ENCODE measurements around the gene NAGLU.
A peak's percentile ranks its signal among the peaks of the same experiment; 100 is the strongest.
"Not testable (repeated sequence)": the region's sequence is repeated elsewhere in the genome, so short reads cannot be mapped to it uniquely, and the experiment has no call there.

The NAGLU gene

DNA sequence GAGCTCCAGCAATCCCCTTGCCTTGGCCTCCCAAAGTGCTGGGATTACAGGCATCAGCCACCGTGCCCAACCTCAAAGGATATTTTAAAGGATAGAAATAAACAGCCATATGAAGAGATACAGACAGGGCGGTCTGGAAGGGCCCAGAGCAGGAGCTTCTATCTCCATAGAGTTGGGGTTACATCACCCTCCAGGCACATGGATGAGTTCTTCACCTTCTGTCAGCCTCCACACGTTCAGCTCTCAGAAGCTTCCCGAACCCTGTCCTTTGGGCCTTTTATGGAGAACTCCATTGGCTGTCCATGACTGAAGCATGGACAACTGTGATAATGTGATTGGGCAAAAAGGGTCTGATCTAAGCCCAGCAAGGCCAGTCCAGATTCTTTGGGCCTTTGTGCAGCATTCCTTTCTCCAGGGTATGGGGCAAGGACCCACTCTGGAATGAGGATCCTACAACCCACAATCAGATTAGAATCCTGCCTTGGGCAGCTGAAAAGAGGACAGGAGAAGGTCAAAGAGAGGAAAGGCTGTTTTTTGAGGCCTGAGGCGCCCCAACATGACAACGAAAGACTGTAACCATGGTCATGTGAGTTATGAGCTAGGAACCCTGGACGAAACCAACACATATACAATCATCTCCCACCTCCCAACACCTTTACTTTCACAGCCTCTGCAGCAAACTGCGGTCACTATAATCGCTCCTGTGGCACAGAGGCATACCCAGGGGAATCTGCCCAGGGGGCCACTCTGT, 9.9 kb downstream of the NAGLU start:
- not testable (repeated sequence) for DNase-seq

DNA sequence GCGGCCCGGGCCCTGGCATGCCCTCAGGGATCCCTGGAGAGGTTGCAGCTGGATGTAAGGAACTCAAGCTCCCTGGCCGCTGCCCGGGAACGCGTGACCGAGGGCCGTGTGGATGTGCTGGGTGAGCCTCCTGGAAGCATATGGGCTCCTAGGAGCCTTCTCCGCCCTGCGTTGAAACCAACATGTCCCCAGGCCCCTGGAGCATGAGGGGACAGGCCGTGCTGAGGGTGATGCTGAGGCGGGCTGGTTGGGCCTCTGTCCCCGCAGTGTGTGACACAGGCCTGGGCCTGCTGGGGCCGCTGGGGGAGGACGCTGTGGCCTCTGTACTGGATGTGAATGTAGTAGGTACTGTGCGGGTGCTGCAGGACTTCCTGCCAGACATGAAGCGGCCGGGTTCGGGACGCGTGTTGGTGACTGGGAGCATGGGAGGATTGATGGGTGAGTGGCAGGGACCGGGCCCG, 11.0 kb downstream of the NAGLU start:
- DNase-seq: no peak

DNA sequence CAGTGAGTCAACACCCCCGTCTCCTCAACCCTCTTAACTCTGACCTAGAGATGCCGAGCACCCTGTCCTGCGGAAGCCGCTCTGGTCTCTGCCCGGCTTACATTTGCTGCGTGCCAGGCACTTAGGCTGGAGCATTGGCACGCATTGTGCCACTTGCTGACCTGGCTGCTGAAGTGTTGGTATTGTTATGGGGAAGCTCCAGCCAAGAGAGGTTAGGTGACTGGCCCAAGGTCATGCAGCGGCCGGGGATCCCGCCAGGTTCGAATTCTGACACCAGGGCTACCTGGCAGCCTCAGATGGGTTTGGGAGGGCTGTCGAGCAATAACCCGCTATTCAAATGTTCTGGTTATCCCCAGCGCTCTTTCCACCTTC, 11.6 kb downstream of the NAGLU start:
- no peak for DNase-seq

DNA sequence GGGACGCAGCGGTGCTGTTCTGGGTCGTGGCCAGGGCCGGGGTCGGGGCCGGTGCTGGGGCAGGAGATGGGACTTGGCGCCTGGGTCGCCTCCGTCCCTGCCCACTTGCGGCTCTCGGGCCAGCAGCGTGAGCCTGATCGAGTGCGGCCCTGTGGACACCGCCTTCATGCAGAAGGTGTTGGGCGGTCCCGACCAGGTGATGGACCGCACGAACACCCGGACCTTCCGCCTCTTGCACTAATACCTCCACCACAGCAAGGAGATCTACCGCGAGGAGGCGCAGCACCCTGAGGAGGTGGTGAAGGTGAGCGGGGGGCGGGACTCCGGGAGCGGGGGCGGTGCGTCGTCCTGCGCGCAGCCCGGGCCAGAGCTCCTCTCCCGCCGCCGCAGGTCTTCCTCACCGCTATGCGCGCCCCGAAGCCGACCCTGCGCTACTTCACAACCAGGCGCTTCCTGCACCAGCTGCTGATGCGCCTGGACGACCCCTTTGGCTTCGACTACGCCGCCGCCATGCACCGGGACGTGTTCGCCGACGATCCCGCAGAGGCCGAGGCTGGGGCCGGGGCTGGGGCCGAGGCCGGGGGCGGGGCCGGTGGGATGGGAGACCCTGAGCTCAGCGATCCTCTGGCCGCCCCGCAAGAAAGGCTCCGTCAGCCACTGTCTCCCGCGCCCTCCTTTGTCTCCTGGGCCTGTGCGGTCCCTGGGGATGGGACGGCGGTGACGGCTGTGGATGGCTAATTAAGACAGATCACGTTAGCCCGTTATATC, 12.2 kb downstream of the NAGLU start:
- peak in 1 of 4 experiments; percentile 25 for DNase-seq

DNA sequence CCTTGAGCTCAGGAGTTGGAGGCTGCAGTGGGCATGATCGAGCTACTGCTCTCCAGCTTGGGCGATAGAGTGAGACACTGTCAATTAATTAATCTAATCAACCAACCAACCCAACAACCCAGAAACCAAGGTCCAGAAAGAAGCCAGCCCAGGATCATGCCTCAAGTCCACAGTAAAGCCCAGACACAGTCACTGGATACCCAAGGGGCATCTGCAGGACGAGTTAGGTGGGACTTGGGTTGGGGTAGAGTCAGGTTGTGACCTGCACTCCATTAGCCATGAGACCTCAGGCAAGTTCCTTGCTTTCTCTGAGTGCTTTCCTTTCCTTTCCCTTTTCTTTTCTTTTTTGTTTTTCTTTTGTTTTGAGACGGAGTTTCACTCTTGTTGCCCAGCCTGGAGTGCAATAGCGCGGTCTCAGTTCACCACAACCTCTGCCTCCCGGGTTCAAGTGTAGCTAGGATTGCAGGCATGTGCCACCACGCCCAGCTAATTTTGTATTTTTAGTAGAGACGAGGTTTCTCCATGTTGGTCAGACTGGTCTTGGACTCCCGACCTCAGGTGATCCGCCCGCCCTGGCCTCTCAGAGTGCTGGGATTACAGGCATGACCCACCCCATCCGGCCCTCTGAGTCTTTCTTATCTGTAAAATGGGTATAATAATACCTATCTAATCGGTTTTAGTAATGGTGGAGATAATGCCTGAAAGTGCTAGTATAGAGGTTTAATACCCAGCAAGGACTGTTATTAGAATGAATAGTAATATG, 13.1 kb downstream of the NAGLU start:
- no peak for DNase-seq

DNA sequence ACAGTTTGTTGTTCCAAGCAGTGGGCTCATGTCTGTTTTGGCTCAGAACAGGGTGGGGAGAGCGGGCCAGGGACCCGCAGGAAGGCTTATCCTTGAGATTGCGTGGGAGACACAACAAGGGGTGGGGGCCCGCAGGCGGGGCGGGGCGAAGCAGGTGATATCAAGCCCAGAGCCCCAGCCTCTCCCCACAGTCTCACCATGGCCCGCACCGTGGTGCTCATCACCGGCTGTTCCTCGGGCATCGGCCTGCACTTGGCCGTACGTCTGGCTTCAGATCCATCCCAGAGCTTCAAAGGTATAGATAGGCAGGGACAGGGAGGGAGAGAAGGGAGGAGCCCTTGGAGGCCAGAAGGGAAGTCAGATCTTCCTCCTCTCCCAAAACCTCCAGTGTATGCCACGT, 16.7 kb downstream of the NAGLU start, which contains the start of gene HSD17B1:
TSS of gene HSD17B1 (plus strand) at position 188 of the 400 bp plus-strand sequence. CDS start at position 199, 11 bp downstream.
- DNase-seq: not testable (repeated sequence)

DNA sequence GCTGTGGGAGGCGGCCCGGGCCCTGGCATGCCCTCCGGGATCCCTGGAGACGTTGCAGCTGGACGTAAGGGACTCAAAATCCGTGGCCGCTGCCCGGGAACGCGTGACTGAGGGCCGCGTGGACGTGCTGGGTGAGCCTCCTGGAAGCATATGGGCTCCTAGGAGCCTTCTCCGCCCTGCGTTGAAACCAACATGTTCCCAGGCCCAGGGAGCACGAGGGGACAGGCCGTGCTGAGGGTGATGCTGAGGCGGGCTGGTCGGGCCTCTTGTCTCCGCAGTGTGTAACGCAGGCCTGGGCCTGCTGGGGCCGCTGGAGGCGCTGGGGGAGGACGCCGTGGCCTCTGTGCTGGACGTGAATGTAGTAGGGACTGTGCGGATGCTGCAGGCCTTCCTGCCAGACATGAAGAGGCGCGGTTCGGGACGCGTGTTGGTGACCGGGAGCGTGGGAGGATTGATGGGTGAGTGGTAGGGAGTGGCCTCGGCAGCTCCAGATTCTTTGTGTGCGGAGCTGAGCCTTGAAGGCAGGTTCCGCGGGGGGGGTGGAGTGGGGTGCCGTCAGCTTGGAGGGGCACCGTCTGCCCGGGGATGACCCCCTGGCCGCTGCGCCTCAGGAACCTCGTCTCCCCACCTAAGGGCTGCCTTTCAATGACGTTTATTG, 17.2 kb downstream of the NAGLU start:
- peak in 1 of 4 experiments; percentile 10 for DNase-seq

DNA sequence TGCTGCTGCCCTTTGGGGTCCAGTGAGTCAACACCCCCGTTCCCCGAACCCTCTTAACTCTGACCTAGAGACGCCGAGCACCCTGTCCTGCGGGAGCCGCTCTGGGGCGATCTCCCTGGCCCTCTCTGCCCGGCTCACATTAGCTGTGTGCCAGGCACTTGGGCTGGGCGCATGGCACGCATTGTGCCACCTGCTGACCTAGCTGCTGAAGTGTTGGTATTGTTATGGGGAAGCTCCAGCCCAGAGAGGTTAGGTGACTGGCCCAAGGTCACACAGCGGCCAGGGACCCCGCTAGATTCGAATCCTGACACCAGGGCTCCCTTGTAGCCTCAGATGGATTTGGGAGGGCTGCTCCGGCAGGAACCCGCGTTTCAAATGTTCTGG, 17.8 kb downstream of the NAGLU start:
- peak in 1 of 4 experiments; percentile 26 for DNase-seq

DNA sequence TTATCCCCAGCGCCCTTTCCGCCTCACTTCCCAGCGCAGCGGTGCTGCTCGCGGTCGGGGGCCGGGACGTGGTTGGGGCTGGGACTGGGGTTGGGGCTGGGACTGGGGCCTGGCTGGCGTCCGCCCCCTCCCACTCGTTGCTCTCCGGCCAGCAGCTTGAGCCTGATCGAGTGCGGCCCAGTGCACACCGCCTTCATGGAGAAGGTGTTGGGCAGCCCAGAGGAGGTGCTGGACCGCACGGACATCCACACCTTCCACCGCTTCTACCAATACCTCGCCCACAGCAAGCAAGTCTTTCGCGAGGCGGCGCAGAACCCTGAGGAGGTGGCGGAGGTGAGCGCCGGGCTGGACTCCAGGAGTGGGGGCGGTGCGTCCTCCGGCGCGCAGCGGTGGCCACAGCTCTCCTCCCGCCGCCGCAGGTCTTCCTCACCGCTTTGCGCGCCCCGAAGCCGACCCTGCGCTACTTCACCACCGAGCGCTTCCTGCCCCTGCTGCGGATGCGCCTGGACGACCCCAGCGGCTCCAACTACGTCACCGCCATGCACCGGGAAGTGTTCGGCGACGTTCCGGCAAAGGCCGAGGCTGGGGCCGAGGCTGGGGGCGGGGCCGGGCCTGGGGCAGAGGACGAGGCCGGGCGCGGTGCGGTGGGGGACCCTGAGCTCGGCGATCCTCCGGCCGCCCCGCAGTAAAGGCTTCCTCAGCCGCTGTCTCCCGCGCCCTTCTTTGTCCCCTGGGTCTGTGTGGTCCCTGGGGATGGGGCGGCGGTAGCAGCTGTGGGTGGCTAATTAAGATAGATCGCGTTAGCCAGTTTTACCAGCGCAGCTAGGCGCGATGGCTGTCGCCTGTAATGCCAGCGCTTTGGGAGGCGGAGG, 18.4 kb downstream of the NAGLU start:
- peak; percentile 71 to 89 (median 82) for DNase-seq

DNA sequence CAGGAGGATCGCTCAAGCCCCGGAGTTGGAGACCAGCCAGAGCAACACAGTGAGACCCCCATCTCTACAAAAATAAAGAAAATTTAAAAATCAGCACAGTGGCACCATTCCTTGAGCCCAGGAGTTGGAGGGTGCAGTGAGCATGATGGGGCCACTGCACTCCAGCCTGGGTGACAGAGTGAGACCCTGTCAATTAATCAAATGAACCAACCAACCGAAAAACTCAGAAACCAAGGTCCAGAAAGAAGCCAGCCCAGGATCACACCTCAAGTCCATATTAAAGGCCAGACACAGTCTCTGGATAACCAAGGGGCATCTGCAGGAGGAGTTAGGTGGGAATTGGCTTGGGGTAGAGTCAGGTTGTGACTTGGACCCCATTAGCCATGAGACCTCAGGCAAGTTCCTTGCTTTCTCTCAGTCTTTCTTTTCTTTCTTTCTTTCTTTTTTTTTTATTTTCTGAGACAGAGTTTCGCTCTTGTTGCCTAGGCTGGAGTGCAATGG, 19.1 kb downstream of the NAGLU start:
- DNase-seq: no peak

DNA sequence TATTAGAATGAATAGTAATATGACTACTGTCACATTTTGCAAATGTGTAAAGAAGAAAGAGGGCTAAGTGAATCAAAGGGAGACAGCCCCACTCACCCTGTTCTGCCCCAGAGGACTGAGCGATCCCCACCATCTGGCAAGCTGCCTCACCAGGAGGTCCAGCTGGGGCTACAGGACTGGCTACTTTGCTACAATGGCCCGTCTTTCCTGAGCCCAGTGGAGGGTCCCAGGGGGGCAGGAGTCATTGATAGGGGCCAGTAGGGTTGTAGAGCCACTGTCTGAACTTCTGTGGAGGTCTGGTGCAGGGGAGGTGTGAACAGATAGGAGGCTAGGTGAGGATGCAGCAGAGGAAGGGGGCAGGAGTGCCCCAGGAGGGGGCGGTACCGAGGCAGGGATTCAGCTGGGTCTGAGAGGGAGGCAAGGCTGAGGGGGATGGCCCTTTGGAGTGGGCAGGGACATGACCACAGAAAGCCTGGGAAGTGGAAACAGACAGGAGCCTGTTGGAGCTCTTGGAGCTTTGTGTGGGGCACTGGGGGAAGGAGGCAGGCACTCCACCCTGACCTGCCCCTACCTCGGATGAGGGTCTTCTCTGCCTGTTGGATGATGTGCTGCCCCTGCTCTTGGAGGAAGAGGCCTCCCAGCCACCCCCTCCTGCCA, 20.0 kb downstream of the NAGLU start:
- DNase-seq: not testable (repeated sequence)

DNA sequence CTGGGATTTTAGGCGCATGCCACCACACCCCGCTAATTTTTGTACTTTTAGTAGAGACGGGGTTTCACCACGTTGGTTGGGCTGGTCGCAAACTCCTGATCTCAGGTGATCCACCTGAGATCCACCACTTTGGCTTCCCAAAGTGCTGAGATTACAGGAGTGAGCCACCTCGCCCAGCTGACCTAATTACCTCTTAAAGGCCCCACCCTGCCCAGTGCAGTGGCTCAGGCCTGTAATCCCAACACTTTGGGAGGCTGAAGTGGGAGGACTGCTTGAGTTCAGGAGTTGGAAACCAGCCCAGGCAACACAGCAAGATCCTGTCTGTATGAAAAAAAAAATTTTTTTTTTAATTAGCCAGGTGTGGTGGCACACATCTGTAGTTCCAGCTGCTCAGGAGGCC, 23.0 kb downstream of the NAGLU start:
- no peak for DNase-seq

DNA sequence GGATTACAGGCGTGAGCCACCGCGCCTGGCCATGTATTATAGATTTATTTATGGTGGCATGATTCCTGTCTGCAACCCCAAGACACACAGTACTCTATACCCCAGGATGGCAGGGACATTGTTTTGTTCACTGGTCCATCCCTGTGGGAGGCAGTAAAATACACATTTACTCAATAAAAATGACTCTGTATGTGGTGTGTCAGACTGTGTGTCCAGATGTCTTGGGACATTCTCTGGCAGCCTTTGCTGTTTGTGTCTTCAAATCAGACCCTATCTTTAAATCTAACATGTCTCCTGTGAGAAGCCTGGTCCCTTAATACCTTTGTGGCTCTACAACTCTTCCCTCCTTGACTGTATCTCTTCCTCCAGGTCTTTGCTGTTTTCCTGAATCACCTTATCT, 24.2 kb downstream of the NAGLU start:
- no peak for DNase-seq

DNA sequence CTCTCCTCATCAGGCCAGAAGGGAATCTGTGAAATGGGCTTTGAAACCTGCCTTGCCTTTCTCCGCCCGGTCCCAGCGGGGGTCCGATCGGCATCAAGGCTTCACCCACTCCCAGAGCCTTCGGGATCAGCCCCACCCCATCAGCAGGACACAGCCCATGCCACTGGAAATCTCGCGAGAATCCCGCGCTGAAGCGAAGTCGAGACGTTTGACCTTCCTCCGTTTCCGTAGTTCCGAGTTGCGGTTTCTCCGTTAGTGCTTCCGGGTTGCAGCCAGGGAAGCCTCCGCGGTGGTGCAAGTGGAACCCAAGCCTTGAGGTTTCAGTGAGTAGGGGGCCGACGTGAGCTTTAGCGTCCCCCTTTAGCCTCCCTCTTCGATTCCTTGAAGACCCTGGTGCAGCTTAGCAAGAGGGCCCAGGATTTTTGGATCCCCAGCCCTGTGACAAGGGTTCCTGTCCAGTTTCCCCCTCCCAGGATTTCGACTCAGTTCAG, 25.9 kb downstream of the NAGLU start, which contains the start of gene COASY:
TSS of gene COASY (plus strand) at position 252 of the 491 bp plus-strand sequence. CDS start 475 bp downstream, outside the sequence.
- peak; percentile 98 to 99 (median 98) for DNase-seq

DNA sequence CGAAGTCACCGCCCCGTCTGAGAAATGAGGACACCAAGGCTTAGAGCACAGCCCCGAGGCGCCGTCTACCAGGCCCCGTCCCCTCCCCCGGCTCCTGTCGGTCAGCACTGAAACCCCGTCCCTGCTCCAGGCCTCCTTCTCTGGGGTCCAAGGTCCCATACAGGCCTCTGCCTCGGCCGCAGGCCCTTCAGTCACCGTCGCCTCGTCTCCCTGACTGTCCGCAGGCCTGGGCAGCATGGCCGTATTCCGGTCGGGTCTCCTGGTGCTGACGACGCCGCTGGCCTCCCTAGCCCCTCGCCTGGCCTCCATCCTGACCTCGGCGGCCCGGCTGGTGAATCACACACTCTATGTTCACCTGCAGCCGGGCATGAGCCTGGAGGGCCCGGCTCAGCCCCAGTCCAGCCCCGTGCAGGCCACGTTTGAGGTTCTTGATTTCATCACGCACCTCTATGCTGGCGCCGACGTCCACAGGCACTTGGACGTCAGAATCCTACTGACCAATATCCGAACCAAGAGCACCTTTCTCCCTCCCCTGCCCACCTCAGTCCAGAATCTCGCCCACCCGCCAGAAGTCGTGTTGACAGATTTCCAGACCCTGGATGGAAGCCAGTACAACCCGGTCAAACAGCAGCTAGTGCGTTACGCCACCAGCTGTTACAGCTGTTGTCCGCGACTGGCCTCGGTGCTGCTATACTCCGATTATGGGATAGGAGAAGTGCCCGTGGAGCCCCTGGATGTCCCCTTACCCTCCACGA, 26.5 kb downstream of the NAGLU start:
- peak; percentile 17 to 30 (median 24) for DNase-seq

DNA sequence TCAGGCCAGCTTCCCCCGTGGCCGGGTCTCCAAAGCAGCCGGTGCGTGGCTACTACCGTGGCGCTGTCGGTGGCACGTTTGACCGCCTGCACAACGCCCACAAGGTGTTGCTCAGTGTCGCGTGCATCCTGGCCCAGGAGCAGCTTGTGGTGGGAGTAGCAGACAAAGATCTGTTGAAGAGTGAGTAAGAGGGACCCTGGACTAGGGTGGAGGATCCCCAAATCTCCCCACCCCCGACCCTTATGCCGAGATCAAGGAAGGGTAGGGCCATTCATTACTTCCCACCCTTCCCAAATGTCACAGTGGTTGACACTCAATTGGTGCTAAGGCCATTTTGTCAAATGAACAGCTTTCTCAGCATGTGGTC, 27.1 kb downstream of the NAGLU start:
- DNase-seq: peak in 1 of 4 experiments; percentile 31

DNA sequence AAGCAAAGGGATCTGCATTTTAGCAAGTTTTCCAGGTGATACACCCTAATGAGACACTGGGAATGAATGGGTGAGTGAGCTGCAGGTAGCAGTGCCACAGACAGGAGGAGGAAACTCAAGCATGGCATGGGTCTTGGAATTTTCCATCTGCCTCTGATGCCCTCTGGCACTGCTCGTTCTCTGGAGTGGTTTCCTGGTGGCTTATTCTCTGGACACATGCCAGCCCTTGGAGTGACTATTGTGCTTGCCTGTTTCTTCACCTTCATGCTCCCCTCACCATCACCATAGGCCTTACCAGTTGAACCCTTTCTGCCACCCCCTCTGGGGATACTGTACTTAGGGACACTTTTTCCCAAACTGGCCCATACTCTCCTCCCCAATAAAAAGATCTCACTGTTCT, 27.5 kb downstream of the NAGLU start:
- no peak for DNase-seq

DNA sequence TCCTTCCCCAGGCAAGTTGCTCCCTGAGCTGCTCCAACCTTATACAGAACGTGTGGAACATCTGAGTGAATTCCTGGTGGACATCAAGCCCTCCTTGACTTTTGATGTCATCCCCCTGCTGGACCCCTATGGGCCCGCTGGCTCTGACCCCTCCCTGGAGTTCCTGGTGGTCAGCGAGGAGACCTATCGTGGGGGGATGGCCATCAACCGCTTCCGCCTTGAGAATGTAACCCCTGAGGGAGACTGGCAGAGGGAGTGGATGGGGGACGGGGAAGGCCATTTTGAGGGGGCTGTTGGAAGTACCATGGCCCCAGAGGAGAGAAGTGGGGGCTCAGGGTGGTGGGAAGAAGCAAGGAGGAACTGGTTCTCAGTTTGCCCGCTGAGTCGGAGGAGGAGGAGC, 27.9 kb downstream of the NAGLU start:
- DNase-seq: no peak

DNA sequence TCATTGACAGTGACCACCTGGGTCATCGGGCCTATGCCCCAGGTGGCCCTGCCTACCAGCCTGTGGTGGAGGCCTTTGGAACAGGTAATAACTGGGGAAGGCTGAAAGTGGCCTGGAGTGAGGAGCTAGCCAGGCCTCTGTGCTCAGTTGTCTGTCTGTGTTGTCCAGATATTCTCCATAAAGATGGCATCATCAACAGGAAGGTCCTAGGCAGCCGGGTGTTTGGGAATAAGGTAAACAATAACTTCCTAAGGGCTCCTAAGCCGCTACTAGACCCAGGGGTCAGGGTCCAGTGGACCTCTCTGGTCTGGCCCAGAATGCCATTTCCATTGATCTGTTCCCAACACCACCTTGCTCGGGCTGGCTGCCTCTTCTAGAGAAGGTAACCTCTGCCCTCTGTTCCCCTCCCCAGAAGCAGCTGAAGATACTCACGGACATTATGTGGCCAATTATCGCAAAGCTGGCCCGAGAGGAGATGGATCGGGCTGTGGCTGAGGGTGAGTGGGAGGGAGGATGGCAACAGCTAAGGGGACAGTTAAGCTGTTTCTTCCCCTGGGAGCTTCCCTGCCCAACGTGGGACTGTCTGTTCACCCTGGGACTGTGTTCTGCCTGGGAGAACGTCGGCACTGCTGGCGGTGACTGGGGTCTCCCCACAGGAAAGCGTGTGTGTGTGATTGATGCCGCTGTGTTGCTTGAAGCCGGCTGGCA, 28.9 kb downstream of the NAGLU start:
- DNase-seq: no peak
